ENCODE results near the gene ANKRD24. TPM values are rescaled to one million over a fixed set of nuclear protein-coding genes. Genes with fewer than 3 reads are reported as not detected.

Gene ANKRD24
- total and polyA plus RNA-seq, 2 of the 13 experiments (the other 11 are each of a cell fraction or from before 2014, with no cell fraction given): 0.13 to 0.24 TPM

DNA sequence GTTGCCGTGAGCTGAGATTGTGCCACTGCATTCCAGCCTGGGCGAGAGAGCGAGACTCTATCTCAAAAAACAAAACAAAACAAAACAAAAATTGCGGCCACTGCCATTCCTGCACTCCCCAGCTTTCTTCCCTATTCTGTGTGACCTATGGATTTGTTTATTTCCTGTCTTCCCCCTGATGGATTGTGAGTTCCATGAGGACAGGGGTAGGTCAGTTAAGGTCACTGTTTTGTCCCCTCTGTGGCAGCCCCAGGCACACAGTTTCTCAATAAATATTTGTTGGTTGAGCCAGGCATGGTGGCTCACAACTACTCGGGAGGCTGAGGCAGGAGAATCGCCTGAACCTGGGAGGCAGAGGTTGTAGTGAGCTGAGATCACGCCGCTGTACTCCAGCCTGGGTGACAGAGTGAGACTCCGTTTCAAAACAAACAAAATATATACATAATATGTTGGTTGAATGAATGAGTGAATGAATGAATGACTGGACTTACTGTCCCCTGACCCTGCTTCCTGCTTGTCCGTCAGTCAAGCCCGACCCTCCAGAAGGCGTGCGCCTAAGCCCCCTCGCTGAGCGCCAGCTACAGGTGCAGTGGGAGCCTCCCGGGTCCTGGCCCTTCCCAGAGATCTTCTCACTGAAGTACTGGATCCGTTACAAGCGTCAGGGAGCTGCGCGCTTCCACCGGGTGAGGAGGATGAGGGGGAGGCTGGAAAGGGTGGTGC, 51.8 kb downstream of the ANKRD24 start (continued):
- TF ChIP-seq, protein P1, sequence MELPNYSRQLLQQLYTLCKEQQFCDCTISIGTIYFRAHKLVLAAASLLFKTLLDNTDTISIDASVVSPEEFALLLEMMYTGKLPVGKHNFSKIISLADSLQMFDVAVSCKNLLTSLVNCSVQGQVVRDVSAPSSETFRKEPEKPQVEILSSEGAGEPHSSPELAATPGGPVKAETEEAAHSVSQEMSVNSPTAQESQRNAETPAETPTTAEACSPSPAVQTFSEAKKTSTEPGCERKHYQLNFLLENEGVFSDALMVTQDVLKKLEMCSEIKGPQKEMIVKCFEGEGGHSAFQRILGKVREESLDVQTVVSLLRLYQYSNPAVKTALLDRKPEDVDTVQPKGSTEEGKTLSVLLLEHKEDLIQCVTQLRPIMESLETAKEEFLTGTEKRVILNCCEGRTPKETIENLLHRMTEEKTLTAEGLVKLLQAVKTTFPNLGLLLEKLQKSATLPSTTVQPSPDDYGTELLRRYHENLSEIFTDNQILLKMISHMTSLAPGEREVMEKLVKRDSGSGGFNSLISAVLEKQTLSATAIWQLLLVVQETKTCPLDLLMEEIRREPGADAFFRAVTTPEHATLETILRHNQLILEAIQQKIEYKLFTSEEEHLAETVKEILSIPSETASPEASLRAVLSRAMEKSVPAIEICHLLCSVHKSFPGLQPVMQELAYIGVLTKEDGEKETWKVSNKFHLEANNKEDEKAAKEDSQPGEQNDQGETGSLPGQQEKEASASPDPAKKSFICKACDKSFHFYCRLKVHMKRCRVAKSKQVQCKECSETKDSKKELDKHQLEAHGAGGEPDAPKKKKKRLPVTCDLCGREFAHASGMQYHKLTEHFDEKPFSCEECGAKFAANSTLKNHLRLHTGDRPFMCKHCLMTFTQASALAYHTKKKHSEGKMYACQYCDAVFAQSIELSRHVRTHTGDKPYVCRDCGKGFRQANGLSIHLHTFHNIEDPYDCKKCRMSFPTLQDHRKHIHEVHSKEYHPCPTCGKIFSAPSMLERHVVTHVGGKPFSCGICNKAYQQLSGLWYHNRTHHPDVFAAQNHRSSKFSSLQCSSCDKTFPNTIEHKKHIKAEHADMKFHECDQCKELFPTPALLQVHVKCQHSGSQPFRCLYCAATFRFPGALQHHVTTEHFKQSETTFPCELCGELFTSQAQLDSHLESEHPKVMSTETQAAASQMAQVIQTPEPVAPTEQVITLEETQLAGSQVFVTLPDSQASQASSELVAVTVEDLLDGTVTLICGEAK (IDR thresholded peaks at IDR 0.05): no peak
- TF ChIP-seq, protein P1 (CRISPR knock-in tag; IDR thresholded peaks at IDR 0.05): no peak; the same call in 1 of the 2 replicates
- TF ChIP-seq, protein P2, sequence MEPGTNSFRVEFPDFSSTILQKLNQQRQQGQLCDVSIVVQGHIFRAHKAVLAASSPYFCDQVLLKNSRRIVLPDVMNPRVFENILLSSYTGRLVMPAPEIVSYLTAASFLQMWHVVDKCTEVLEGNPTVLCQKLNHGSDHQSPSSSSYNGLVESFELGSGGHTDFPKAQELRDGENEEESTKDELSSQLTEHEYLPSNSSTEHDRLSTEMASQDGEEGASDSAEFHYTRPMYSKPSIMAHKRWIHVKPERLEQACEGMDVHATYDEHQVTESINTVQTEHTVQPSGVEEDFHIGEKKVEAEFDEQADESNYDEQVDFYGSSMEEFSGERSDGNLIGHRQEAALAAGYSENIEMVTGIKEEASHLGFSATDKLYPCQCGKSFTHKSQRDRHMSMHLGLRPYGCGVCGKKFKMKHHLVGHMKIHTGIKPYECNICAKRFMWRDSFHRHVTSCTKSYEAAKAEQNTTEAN (CRISPR knock-in tag; conservative IDR thresholded peaks at IDR 0.05): peak; percentile 64; the same call in 1 of the 2 replicates
- TF ChIP-seq, protein P3, sequence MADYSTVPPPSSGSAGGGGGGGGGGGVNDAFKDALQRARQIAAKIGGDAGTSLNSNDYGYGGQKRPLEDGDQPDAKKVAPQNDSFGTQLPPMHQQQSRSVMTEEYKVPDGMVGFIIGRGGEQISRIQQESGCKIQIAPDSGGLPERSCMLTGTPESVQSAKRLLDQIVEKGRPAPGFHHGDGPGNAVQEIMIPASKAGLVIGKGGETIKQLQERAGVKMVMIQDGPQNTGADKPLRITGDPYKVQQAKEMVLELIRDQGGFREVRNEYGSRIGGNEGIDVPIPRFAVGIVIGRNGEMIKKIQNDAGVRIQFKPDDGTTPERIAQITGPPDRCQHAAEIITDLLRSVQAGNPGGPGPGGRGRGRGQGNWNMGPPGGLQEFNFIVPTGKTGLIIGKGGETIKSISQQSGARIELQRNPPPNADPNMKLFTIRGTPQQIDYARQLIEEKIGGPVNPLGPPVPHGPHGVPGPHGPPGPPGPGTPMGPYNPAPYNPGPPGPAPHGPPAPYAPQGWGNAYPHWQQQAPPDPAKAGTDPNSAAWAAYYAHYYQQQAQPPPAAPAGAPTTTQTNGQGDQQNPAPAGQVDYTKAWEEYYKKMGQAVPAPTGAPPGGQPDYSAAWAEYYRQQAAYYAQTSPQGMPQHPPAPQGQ (CRISPR knock-in tag; IDR thresholded peaks at IDR 0.05; ENCODE audit: borderline replicate concordance): 0 out of 2 replicates have a peak, but pooled peaks have one; percentile 35
- TF ChIP-seq ZZZ3 (CRISPR knock-in tag; IDR thresholded peaks at IDR 0.05; ENCODE audit: borderline replicate concordance) (no peak), ZNF543 (CRISPR knock-in tag; IDR thresholded peaks at IDR 0.05) (no peak), ZNF780A (CRISPR knock-in tag; IDR thresholded peaks at IDR 0.05) (no peak), TOE1 (CRISPR knock-in tag; IDR thresholded peaks at IDR 0.05) (no peak), XRCC5 (optimal IDR thresholded peaks at IDR 0.05; ENCODE audit: low read length) (no peak), ZNF549 (CRISPR knock-in tag; IDR thresholded peaks at IDR 0.05) (no peak), MXI1 (IDR thresholded peaks at IDR 0.05; ENCODE audit: borderline replicate concordance, low read depth, low read length) (no peak; the same call in 2 of the 3 replicates), CBX1 (IDR thresholded peaks at IDR 0.05; ENCODE audit: low read depth) (no peak)
- TF ChIP-seq, protein P4, sequence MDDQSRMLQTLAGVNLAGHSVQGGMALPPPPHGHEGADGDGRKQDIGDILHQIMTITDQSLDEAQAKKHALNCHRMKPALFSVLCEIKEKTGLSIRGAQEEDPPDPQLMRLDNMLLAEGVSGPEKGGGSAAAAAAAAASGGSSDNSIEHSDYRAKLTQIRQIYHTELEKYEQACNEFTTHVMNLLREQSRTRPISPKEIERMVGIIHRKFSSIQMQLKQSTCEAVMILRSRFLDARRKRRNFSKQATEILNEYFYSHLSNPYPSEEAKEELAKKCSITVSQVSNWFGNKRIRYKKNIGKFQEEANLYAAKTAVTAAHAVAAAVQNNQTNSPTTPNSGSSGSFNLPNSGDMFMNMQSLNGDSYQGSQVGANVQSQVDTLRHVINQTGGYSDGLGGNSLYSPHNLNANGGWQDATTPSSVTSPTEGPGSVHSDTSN (CRISPR knock-in tag; IDR thresholded peaks at IDR 0.05; ENCODE audit: borderline replicate concordance): no peak
- TF ChIP-seq, protein P5, sequence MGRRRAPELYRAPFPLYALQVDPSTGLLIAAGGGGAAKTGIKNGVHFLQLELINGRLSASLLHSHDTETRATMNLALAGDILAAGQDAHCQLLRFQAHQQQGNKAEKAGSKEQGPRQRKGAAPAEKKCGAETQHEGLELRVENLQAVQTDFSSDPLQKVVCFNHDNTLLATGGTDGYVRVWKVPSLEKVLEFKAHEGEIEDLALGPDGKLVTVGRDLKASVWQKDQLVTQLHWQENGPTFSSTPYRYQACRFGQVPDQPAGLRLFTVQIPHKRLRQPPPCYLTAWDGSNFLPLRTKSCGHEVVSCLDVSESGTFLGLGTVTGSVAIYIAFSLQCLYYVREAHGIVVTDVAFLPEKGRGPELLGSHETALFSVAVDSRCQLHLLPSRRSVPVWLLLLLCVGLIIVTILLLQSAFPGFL (CRISPR knock-in tag; IDR thresholded peaks at IDR 0.05): no peak
